BJ (cell line): ENCODE measurements around the gene SPDEF. TPM values are rescaled to one million over a fixed set of nuclear protein-coding genes. Genes with fewer than 3 reads are reported as not detected.

Experiments
- CTCF ChIA-PET: fragments of 350-600 bp; formaldehyde crosslinking; extraction: SDS; loops from one replicate; lab custom pipeline; 2021; ENCODE audit warnings: antibody characterized with exemption, inconsistent platforms; lab: Yijun Ruan, JAX
- POLR2A ChIA-PET: fragments of 300-600 bp; sonication (Branson Sonifier 250); formaldehyde crosslinking; extraction: SDS; loops from one replicate; lab custom pipeline; 2021; ENCODE audit warnings: antibody characterized with exemption; lab: Charles Lee
- DNase-seq: peaks from one replicate; pipeline ENCODE4 v3.0.0-alpha.2; 2011; ENCODE audit warnings: low read depth
- H3K27me3 ChIP-seq: 2 replicates; pipeline ENCODE4 v1.6.0; 2011; ENCODE audit warnings: low read length; ENCODE audit not compliant: control insufficient read depth, insufficient read depth
- H3K36me3 ChIP-seq: 2 replicates; pipeline ENCODE4 v1.5.1; 2011; ENCODE audit warnings: low read length; ENCODE audit not compliant: control insufficient read depth, insufficient read depth
- H3K4me3 ChIP-seq: 2 replicates; pipeline ENCODE4 v1.5.1; 2011; ENCODE audit warnings: low read depth, mild to moderate bottlenecking, control low read depth, low read length
- polyA plus RNA-seq: library from polyadenylated mRNA; depleted of rRNA; stranded (reverse); fragments of >200 nt; gene quantifications from 2 replicates; pipeline ENCODE4 v1.2.3, GENCODE V29; 2011
- TF ChIP-seq, protein P1 (sequence below): IDR thresholded peaks from 2 replicates; pipeline ENCODE4 v1.5.1; 2011; ENCODE audit warnings: low read depth, mild to moderate bottlenecking, control low read depth, inconsistent platforms, low read length, moderate library complexity; ENCODE audit not compliant: insufficient read depth

SPDEF gene
- polyA plus RNA-seq, 1 experiment: not detected

DNA sequence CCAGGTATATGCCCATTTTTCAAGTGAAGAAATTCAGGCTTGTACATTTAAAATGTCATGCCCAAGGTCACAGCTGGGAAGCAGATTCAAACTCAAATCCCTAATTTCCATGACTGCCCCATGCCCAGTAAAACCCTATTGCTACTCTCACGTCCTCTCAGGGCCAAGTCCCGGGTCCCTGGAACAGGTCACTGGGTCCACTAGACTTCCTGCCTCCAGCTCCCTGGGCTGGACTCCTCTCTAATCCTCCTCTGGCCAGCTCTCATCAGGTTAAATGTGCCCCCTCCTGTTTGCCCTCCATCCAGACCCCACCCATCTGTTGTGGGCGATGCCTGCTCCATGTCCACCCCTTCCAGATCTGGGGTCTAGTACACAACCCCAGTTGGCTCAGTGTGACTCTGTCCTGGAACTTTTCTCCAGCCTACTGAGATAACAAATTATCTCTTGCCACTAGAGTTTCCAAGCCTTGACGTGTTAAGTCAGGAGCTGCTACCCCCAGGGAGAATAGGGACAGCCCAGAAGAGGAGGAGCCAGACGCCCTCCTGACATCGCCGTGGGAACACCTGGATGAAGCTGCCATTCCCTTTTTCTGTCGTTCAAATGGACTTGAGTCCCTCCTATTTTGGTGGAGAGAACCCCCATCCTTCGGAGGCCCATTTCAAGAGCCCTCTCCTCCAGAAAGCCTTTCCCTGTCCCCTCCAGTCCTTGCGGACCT, 3.7 kb upstream of the SPDEF start:
- H3K27me3 ChIP-seq: no peaks in the 10 kb centered on the region
- no peak overlapping the region for H3K4me3 ChIP-seq
- ChIA-PET CTCF (interaction anchor here (0.7 to 0.8 kb wide), 2 partner anchors 12 to 33 kb away, joined by 3 read pairs; no protein-coding TSS in a partner anchor), POLR2A (no interaction called here)
- DNase-seq: no peak
- no peaks in the 10 kb centered on the region for H3K36me3 ChIP-seq
- TF ChIP-seq, protein P1, sequence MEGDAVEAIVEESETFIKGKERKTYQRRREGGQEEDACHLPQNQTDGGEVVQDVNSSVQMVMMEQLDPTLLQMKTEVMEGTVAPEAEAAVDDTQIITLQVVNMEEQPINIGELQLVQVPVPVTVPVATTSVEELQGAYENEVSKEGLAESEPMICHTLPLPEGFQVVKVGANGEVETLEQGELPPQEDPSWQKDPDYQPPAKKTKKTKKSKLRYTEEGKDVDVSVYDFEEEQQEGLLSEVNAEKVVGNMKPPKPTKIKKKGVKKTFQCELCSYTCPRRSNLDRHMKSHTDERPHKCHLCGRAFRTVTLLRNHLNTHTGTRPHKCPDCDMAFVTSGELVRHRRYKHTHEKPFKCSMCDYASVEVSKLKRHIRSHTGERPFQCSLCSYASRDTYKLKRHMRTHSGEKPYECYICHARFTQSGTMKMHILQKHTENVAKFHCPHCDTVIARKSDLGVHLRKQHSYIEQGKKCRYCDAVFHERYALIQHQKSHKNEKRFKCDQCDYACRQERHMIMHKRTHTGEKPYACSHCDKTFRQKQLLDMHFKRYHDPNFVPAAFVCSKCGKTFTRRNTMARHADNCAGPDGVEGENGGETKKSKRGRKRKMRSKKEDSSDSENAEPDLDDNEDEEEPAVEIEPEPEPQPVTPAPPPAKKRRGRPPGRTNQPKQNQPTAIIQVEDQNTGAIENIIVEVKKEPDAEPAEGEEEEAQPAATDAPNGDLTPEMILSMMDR: no peak

DNA sequence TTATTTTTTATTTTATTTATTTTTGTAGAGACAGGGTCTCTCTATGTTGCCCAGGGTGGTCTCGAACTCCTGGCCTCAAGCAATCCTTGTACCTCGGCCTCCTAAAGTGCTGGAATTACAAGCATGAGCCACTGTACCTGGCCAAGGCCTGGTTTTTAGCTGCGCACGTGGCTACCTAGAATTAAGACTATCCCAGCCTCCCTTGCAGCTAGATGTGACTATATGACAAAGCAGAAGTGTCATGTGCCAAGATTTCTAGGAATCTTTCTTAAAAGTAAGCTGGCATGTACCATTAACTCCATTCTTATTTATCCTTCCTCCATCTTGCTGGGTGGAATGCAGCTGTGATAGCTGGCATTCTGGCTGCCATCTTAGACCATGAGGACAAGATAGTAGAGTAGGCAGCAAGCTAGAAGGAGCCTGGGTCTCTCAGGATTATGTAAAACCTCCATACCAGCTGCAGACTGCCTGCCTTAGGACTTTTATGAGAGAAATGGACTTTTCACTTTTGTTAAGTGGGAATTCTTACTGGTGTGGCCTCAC, 2.1 kb upstream of the SPDEF start:
- no peaks in the 10 kb centered on the region for H3K27me3 ChIP-seq
- no peak for DNase-seq
- no peak overlapping the region for H3K4me3 ChIP-seq
- ChIA-PET CTCF (no interaction called here), POLR2A (no interaction called here)
- H3K36me3 ChIP-seq: no peaks in the 10 kb centered on the region
- TF ChIP-seq, protein P1: no peak

DNA sequence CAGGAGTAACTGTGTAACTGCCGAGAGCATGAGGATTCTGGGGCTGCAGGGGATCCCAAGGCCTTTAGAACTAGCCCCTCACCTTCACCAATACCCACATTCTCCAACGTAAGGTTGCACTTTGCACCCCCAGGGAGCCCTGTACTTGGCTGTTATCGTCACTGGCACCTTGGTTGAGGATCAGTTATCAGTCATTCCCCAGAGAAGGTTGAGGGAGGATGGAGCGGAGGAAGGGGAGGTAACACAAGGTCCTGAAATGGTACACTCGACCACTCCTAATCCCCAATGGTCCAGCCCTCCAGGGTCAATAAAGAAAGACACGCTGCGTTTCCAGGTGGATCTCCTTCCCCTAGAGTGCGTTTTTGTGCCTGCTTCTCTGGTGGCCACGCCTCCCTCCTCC, 1.1 kb upstream of the SPDEF start:
- POLR2A ChIA-PET: no interaction called here
- H3K27me3 ChIP-seq: 0 out of 2 replicates have a peak, but pooled peaks cover 1% of the 10 kb centered on the region
- TF ChIP-seq, protein P1: no peak
- H3K36me3 ChIP-seq: no peaks in the 10 kb centered on the region
- H3K4me3 ChIP-seq: no peak overlapping the region
- CTCF ChIA-PET: no interaction called here
- DNase-seq: no peak

DNA sequence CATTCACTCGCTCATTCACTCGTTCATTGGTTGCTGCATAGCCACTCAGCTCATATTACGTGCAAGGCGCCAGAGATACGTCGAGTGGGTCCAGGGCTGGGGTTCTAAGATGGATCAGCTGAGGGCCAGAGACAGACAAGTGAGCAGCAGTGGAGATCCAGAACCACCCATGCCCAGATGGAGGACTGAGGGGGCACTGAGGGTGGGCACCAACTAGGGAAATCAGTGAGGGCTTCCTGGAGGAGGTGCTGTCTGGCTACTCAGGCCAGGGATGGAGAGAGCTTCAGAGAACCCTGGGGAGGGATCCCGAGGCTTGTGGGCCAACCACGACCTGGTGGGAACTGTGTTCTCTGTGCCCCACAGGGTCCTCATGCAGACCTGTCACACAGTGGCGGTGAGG, 364 bp upstream of the SPDEF start:
- TF ChIP-seq, protein P1: no peak
- DNase-seq: no peak
- Histone ChIP-seq H3K27me3 (0 out of 2 replicates have a peak, but pooled peaks cover 1% of the 10 kb centered on the region), H3K36me3 (no peaks in the 10 kb centered on the region), H3K4me3 (no peak overlapping the region)
- CTCF ChIA-PET: no interaction called here
- POLR2A ChIA-PET: no interaction called here

DNA sequence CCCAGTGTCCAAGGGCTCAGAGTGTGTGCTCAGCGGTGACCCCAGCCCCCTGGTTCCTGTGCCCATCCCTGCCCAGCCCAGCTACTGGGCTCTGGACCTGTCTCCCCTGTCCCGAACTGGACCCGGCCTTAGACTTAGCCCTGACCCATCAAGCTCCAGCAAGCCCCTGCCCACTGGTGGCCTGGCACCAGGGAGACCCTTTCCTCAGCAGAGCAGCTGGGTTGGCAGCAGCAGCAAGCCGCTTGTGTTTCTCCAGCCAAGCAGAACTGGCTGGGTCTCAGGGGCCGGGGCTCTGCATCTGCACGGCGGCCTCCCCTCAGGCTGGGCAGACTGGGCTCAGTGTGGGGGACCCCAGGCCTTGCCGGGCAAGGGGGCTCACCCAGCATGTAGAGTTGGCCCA, 801 bp downstream of the SPDEF start:
- H3K4me3 ChIP-seq: no peak overlapping the region
- no peaks in the 10 kb centered on the region for H3K36me3 ChIP-seq
- DNase-seq: no peak
- TF ChIP-seq, protein P1: no peak
- ChIA-PET CTCF (interaction anchor here (1.5 kb wide), 1 partner anchor 20 kb away, joined by 3 read pairs; no protein-coding TSS in a partner anchor), POLR2A (no interaction called here)
- peaks cover 1% of the 10 kb centered on the region; the same call in 1 of the 2 replicates for H3K27me3 ChIP-seq
